NK-92 treated with Interleukin-12 subunit alpha and Interleukin-12 subunit beta, amount 100 ng/mL, for 24 hours (cell line): Measurements from ENCODE around the gene ACTL7B.
"Not testable (repeated sequence)": the region's sequence is repeated elsewhere in the genome, so short reads cannot be mapped to it uniquely, and the experiment has no call there.

Experiments
- DNase-seq: peaks from one replicate; lab custom pipeline; 2025; lab: John Stamatoyannopoulos, UW

ACTL7B gene

GRCh38 chr9:108844391-108844790, 11.4 kb downstream of the ACTL7B start:
- no peak for DNase-seq

- DNase-seq: no peak
Observed at GRCh38 chr9:108842610-108843295, 13.0 kb downstream of the ACTL7B start.

GRCh38 chr9:108839561-108839960, 16.2 kb downstream of the ACTL7B start:
- not testable (repeated sequence) for DNase-seq

- no peak for DNase-seq
Observed at GRCh38 chr9:108838017-108838416, 17.8 kb downstream of the ACTL7B start.

- DNase-seq: no peak
Observed at GRCh38 chr9:108837530-108837929, 18.3 kb downstream of the ACTL7B start.

GRCh38 chr9:108836781-108837180, 19.0 kb downstream of the ACTL7B start:
- DNase-seq: no peak

GRCh38 chr9:108836319-108836718, 19.5 kb downstream of the ACTL7B start:
- DNase-seq: no peak

GRCh38 chr9:108835831-108836230, 20.0 kb downstream of the ACTL7B start:
- DNase-seq: no peak

- no peak for DNase-seq
Observed at GRCh38 chr9:108834959-108835665, 20.7 kb downstream of the ACTL7B start.

GRCh38 chr9:108832179-108832500, 23.6 kb downstream of the ACTL7B start:
- no peak for DNase-seq

- no peak for DNase-seq
Observed at GRCh38 chr9:108831496-108832178, 24.1 kb downstream of the ACTL7B start.

- no peak for DNase-seq
Observed at GRCh38 chr9:108830272-108830671, 25.5 kb downstream of the ACTL7B start.

- DNase-seq: no peak
Observed at GRCh38 chr9:108823829-108824228, 32.0 kb downstream of the ACTL7B start.

- DNase-seq: no peak
Observed at GRCh38 chr9:108816037-108816436, 39.7 kb downstream of the ACTL7B start.

- no peak for DNase-seq
Observed at GRCh38 chr9:108815156-108815555, 40.6 kb downstream of the ACTL7B start.

- no peak for DNase-seq
Observed at GRCh38 chr9:108813951-108814601, 41.7 kb downstream of the ACTL7B start.

- DNase-seq: no peak
Observed at GRCh38 chr9:108812396-108813025, 43.3 kb downstream of the ACTL7B start.

GRCh38 chr9:108811944-108812343, 43.8 kb downstream of the ACTL7B start:
- no peak for DNase-seq

GRCh38 chr9:108809269-108809668, 46.5 kb downstream of the ACTL7B start:
- no peak for DNase-seq
